ENCODE measurements around the gene LSG1.

DNA sequence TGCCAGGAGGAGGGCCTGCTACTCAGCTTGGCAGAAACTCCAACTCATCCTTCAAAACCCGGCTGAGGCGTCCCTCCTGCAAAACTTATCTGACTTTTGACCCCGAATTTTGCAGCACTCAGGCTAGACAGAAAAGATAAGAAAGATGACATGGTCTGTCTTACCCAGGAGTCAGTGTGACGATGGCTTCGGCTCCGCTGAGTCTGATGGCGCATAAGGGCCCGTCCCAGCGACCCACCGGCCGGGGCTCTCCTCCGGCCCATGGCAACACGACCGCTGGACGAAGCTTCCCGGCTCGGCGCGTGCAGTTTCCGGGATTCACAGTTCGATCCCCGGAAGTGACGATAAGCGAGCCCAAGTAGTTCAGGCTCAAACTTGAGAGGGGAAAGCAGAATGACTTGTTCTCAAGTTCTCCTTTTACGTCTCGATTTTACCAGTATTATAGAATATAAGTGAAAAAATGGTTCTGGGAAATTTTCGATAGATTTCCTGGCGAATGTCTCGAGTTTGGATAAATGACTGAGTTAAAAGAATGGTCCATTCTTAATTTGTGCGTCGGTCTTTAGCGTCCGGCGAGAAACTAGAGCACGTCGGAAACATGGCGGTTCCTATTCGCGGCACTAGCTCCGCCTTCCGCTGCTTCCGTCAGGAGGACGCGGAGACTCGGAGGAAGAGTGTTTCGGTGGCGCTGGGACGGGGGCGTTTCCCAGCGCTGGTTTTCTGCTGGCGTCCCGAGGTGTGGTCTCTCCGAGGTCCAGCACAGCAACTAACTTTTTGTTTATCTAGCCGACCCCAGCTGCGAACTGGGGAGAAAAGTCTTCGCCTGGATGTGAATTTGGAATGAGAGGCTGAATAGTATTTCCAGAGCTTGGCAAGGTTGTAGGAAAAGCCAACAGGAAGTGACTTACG, at the start of gene LSG1:
- TF ChIP-seq, protein P1, sequence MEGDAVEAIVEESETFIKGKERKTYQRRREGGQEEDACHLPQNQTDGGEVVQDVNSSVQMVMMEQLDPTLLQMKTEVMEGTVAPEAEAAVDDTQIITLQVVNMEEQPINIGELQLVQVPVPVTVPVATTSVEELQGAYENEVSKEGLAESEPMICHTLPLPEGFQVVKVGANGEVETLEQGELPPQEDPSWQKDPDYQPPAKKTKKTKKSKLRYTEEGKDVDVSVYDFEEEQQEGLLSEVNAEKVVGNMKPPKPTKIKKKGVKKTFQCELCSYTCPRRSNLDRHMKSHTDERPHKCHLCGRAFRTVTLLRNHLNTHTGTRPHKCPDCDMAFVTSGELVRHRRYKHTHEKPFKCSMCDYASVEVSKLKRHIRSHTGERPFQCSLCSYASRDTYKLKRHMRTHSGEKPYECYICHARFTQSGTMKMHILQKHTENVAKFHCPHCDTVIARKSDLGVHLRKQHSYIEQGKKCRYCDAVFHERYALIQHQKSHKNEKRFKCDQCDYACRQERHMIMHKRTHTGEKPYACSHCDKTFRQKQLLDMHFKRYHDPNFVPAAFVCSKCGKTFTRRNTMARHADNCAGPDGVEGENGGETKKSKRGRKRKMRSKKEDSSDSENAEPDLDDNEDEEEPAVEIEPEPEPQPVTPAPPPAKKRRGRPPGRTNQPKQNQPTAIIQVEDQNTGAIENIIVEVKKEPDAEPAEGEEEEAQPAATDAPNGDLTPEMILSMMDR (IDR thresholded peaks at IDR 0.05): no peak
- peak; percentile 32 for TF ChIP-seq EZH2 (IDR thresholded peaks at IDR 0.05)
- no peak for TF ChIP-seq EZH2phosphoT487 (IDR thresholded peaks at IDR 0.05)

Measured in neural progenitor cell (in vitro differentiated cells).